Left ventricle myocardium inferior (tissue), 1 donor: Measurements from ENCODE around the gene PDE8A. TPM values are rescaled to one million over a fixed set of nuclear protein-coding genes. Genes with fewer than 3 reads are reported as not detected.
"Not testable (repeated sequence)": the region's sequence is repeated elsewhere in the genome, so short reads cannot be mapped to it uniquely, and the experiment has no call there.

Source experiments
- DNase-seq: peaks from one replicate; pipeline ENCODE4 v3.0.0-alpha.2; 2020
- H3K27ac ChIP-seq: fragments of 200-600 bp; replicated peaks from 2 replicates; pipeline ENCODE4 v1.8.0; 2021
- H3K27me3 ChIP-seq: fragments of 200-600 bp; 2 replicates; pipeline ENCODE4 v1.8.0; 2021; ENCODE audit warnings: low read depth
- H3K36me3 ChIP-seq: fragments of 200-600 bp; 2 replicates; pipeline ENCODE4 v1.8.0; 2021
- H3K4me1 ChIP-seq: fragments of 200-600 bp; 2 replicates; pipeline ENCODE4 v1.8.0; 2021
- H3K4me3 ChIP-seq: fragments of 200-600 bp; 2 replicates; pipeline ENCODE4 v1.8.0; 2021; ENCODE audit warnings: mild to moderate bottlenecking, moderate library complexity
- H3K9me3 ChIP-seq: fragments of 200-600 bp; replicated peaks from 2 replicates; pipeline ENCODE4 v1.8.0; 2021
- intact Hi-C: fragments of 100-400 bp; cut with micrococcal nuclease; formaldehyde crosslinking; loops from one replicate; pipeline ENCODE4 v1.11.0; 2022
- total RNA-seq: library from RNA; stranded (reverse); fragmentation: NEBNext Ultra II Directional; extraction: Animal tissue kit (Norgen Biotek cat#: 25700); gene quantifications from one replicate; pipeline ENCODE4 v1.2.1, GENCODE V29; 2021
- TF ChIP-seq, protein P1 (sequence below): fragments of 200-600 bp; IDR thresholded peaks from 2 replicates; pipeline ENCODE4 v1.8.0; 2021; ENCODE audit warnings: antibody characterized with exemption, mild to moderate bottlenecking, borderline replicate concordance
- donor health status: DM: no; HTN: yes; CAD: no; lungs with severe emphysema.

PDE8A gene
- total RNA-seq, 1 donor from 2014 or later = 17.8 TPM

DNA sequence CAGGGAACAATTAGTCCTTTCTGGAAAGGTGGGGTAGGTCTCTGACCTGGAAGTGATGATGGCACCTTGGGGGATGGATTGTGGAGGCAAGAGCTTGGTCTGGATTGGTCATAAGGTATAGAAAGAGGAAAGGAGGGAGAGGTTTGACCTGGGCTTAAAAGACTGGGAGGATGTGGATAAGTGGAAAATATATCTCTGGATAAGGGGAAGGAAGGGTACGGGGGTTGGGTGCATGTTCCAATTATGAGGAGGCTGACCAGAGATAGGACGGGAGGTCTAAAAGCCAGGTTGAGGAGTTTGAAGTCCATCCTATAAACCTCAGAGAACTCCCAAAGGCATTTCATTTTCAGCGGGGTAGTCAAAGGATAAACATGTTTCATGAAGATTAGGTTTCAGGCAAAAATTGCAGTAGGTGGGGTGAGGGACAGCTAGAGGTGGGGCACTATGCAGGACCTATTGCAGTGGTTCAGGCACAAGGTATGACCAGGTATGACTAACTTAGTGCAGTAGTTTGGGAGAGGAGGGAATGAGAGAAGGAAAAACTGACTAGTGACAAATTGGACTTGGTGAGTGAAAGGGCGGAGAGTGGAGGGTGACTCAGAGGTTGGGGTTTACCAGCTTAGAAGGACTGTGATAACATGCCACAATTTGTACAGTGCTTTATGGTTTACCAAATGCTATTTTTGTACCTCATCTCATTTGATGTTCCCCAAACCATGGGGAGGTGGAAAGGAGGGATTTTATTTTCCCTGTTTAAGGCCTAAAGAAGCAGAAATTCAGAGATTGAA lies 10.7 kb downstream of the PDE8A start:
- Histone ChIP-seq H3K4me1 (peaks cover 53% of the 10 kb centered on the region), H3K27me3 (no peaks in the 10 kb centered on the region), H3K4me3 (no peak overlapping the region), H3K27ac (peak overlapping the region; percentile 9), H3K9me3 (no peaks in the 10 kb centered on the region), H3K36me3 (no peaks in the 10 kb centered on the region)
- TF ChIP-seq, protein P1, sequence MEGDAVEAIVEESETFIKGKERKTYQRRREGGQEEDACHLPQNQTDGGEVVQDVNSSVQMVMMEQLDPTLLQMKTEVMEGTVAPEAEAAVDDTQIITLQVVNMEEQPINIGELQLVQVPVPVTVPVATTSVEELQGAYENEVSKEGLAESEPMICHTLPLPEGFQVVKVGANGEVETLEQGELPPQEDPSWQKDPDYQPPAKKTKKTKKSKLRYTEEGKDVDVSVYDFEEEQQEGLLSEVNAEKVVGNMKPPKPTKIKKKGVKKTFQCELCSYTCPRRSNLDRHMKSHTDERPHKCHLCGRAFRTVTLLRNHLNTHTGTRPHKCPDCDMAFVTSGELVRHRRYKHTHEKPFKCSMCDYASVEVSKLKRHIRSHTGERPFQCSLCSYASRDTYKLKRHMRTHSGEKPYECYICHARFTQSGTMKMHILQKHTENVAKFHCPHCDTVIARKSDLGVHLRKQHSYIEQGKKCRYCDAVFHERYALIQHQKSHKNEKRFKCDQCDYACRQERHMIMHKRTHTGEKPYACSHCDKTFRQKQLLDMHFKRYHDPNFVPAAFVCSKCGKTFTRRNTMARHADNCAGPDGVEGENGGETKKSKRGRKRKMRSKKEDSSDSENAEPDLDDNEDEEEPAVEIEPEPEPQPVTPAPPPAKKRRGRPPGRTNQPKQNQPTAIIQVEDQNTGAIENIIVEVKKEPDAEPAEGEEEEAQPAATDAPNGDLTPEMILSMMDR = no peak
- intact Hi-C loops = no loop called here
- DNase-seq = no peak

DNA sequence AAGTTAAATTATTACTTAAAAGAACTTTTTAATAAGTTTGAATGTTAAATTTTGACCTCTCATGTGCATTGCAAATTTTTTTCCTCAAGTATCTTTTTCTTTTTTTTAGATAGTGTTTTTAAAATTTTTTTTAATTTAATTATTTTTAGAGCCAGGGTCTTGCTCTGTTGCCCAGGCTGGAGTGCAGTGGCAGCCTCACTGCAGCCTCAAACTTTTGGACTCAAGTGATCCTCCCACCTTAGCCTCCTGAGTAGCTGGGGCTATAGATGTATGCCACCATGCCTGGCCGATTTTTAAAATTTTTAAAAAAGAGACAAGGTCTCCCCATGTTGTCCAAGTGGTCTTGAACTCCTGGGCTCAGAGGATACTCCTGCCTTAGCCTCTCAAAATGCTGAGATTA lies 14.4 kb downstream of the PDE8A start:
- intact Hi-C loops = no loop called here
- TF ChIP-seq, protein P1 = no peak
- Histone ChIP-seq H3K27me3 (no peaks in the 10 kb centered on the region), H3K4me3 (no peak overlapping the region), H3K36me3 (no peaks in the 10 kb centered on the region), H3K27ac (no peak overlapping the region), H3K4me1 (peaks cover 49% of the 10 kb centered on the region), H3K9me3 (no peaks in the 10 kb centered on the region)
- DNase-seq = no peak

DNA sequence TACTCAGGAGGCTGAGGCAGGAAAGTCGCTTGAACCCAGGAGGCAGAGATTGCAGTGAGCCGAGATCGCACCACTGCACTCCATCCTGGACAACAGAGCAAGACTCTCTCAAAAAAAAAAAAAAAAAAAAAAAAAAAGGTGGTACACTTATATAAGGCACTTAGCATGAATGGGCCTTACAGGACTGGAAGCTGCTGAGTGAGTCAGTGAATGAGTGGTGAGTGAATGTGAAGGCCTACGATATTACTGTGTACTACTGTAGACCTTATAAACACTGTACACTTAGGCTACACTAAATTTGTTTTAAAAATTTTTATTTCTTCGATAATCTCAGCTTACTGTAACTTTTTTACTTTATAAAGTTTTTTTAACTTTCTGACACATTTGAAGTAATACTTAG lies 15.1 kb downstream of the PDE8A start:
- H3K27me3 ChIP-seq, H3K27ac ChIP-seq, intact Hi-C loops, DNase-seq, H3K36me3 ChIP-seq, H3K4me3 ChIP-seq, H3K9me3 ChIP-seq: not testable (repeated sequence)
- H3K4me1 ChIP-seq = peaks cover 50% of the 10 kb centered on the region

- DNase-seq, H3K36me3 ChIP-seq, H3K9me3 ChIP-seq, H3K27me3 ChIP-seq, H3K4me3 ChIP-seq, H3K27ac ChIP-seq, intact Hi-C loops: not testable (repeated sequence)
- H3K4me1 ChIP-seq = peaks cover 50% of the 10 kb centered on the region
These were observed 15.6 kb downstream of the PDE8A start for GRCh38 chr15:84997214-84997613.

GRCh38 chr15:85000189-85000864 lies 18.7 kb downstream of the PDE8A start:
- Histone ChIP-seq H3K36me3 (no peaks in the 10 kb centered on the region), H3K4me3 (no peak overlapping the region), H3K4me1 (peaks cover 72% of the 10 kb centered on the region), H3K27ac (peak overlapping the region; percentile 69), H3K27me3 (no peaks in the 10 kb centered on the region), H3K9me3 (no peaks in the 10 kb centered on the region)
- intact Hi-C loops = no loop called here
- DNase-seq = no peak
- TF ChIP-seq, protein P1 = no peak

DNA sequence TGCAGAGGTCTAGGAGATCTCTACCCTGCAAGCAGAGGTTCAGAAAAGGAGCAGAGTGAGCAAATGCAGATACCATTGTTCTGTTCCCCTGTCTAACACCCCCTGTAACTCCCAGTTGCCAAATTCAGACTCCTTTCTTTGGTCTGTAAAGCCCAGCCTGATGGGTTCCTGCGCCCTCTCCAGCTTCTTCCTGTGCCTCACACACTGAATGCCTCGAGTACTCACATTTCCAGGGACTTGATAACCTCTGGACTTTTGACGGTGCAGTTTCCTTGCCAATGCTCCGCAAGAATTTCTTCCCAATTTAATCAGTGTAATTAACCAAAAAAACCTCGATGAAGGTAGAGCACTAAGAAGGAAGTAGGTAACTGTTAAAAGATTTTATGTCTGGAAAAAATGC lies 19.3 kb downstream of the PDE8A start:
- Histone ChIP-seq H3K9me3 (no peaks in the 10 kb centered on the region), H3K4me1 (peaks cover 78% of the 10 kb centered on the region), H3K4me3 (no peak overlapping the region), H3K27ac (peak overlapping the region; percentile 69), H3K27me3 (no peaks in the 10 kb centered on the region), H3K36me3 (no peaks in the 10 kb centered on the region)
- intact Hi-C loops = no loop called here
- no peak for DNase-seq
- TF ChIP-seq, protein P1 = no peak
